HG02642 (cell line): ENCODE results near the gene ARMC3.
A peak's percentile ranks its signal among the peaks of the same experiment; 100 is the strongest.
"Not testable (repeated sequence)": the region's sequence is repeated elsewhere in the genome, so short reads cannot be mapped to it uniquely, and the experiment has no call there.

ENCODE experiments used
- ATAC-seq: cut with Tn5 transposase; IDR thresholded peaks from one replicate; pipeline ENCODE4 v1.9.1; 2021; ENCODE audit warnings: mild to moderate bottlenecking; ENCODE audit not compliant: unreplicated experiment, poor library complexity

Gene ARMC3, protein sequence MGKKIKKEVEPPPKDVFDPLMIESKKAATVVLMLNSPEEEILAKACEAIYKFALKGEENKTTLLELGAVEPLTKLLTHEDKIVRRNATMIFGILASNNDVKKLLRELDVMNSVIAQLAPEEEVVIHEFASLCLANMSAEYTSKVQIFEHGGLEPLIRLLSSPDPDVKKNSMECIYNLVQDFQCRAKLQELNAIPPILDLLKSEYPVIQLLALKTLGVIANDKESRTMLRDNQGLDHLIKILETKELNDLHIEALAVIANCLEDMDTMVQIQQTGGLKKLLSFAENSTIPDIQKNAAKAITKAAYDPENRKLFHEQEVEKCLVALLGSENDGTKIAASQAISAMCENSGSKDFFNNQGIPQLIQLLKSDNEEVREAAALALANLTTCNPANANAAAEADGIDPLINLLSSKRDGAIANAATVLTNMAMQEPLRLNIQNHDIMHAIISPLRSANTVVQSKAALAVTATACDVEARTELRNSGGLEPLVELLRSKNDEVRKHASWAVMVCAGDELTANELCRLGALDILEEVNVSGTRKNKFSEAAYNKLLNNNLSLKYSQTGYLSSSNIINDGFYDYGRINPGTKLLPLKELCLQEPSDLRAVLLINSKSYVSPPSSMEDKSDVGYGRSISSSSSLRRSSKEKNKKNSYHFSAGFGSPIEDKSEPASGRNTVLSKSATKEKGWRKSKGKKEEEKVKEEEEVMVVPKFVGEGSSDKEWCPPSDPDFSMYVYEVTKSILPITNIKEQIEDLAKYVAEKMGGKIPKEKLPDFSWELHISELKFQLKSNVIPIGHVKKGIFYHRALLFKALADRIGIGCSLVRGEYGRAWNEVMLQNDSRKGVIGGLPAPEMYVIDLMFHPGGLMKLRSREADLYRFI

DNA sequence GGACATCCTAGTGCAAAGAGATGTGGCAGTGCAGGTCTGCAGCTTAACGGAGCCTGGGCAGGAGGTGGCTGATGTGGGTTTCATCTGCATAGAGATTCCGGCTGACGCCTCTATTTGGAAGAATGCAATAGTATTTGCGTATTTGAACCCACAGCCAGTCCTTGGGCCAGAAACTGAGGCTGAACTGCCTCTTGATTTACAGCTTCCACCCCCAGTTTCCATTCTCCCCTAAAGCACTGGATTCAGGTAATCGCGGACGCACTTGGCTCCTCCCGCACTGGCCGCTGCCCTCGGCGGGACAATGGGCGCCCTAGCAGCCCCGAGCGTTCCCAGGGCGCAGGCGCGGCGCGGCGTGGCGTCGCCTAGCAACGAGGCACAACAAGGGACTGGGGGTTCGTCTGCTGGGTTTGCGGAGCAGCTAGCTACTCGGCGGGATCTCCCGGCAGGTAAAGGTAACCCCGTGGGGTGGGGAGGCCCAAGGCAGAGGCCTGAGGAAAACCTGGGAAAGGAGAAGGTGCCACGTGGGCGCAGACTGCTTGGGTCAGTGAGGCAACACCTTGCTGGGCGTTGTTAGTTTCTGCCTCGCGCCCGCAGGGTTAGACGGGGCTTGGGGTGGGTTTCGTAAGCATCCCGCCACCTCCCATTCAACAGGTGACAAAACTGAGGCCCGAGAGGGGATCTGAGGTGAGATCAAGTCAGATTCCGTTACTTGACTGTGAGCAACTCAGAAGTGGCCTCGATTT is at the start of gene ARMC3:
ARMC3 (plus strand) TSS at position 393 of the 743 bp plus-strand sequence. CDS start 3,944 bp downstream, outside the sequence.
- ATAC-seq = peak; percentile 87

DNA sequence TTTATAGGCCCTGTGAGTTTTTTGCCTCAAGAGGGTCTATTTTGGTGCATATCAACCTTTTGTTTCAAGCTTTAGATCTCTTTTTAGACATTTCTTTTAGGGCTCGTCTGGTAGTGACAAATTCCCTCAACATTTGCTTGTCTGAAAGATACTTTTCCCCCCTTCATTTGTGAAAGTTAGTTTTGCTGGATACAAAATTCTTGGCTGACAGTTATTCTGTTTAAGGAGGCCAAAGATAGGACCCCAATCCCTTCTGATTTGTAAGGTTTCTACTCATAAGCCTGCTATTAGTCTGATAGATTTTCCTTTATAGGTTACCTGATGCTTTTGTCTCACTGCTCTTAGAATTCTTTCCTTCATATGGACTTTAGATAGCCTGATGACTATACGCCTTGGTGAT is 36.1 kb upstream of the ARMC3 start:
- ATAC-seq = no peak

DNA sequence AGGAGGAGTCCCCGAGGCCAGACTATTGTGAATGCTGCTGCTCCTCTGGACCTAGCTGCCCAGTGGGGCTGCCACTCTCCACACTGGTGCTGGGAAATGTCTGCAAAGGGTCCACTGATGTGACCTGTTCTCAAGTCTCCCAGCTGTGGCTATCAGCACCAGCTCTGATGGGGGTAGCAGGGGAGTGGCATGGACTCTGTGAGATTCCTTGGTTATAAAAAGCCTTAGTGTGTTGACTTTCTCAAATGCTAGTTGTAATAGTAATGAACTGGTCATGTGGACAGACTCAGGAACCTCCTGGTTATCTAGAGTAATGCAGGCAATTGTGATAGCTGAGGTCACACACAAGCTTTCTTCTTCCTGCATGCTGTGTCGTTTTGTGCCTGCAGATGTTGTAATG is 34.1 kb upstream of the ARMC3 start:
- ATAC-seq = no peak

DNA sequence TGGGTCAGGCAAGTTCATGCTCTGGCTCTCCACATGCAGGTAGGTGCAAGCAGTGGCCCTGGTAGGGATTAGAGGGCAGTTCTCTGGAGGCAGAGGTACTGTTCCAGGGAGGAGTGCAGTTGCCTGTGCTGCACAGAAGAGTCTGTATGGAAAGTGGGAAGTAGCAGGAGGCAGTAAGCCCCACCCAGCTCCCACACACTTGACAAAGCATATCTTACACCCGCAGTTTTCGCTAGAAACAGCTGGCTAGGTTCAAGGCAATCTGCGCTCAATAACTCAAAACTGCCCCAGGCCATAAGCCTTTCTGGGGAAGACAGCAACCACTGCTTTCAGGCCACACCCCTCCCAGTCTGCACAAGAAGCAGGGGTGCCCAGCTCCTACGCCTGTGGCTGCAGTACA is 33.1 kb upstream of the ARMC3 start:
- no peak for ATAC-seq

DNA sequence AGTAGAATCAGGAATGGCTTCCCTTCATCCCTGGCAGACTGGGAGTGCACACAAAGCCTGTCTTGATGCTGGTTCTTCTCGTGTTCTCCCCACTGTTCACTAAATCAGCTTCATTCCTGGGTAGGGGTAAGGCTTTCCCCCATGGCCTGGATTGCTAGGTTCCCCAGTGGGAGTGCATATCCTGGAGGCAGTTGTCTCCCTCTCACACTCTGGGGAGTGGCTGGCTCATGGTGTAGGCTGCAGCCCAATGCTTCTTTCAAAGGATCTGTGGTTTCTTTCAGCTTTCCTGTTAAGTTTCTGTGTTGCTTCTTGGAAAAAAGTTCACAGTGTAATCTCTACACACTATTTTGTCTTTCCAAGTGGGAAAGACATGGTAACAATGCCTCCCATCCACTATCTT is 32.6 kb upstream of the ARMC3 start:
- ATAC-seq = no peak

DNA sequence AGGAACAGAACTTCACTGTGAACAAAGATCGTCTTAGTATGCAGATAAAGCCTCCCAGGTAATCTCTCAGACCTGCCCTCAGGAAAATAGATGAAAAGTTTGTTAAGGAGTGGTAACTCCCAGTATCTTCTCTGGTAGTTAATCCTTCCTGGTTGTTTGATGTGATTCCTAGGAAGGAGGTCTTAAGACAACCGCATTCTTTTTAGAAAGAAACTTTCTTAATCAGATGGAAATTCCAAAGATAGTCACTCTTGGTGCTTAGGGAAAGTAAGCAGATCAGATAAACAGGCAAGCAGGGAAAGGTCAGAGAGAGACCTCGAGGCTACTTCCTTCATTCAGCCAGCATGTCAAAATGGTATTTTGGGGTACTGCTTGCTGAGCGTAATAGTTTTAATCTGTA is 30.5 kb upstream of the ARMC3 start:
- ATAC-seq = no peak

DNA sequence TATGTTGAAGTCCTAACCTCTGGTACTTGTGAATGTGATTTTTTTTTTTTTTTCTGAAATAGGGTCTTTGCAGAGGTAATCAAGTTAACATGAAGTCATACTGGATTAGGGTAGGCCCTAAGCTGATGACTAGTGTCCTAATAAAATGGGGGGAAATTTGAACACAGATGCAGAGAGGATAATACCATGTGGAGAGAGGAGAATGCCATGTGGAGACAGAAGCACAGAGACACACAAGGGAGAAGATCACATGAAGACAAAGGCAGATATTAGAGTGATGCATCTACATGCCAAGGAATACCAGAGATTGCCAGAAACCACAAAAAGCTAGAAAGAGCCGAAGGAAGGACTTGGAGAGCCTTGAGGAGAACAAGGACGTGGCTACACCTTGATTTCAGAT is 28.5 kb upstream of the ARMC3 start:
- ATAC-seq = no peak

DNA sequence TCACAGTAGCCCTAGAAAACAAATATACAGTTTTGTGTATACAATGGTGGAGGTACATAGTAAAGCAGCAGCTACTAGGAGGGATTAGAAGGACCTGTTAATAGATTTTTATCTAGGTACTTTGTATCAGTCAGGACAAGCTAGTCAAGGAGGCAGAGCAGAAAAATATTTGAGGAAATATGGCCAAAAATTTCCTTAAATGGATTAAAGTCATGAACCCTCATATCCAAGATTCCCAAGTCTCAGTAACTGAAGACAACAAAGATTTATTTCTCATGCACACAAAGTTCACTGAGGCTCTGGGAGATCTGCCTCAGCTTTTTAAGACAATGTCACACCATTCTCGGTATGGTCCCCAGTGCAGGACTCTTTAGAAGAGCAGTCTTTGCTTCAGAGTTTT is 28.1 kb upstream of the ARMC3 start:
- no peak for ATAC-seq

DNA sequence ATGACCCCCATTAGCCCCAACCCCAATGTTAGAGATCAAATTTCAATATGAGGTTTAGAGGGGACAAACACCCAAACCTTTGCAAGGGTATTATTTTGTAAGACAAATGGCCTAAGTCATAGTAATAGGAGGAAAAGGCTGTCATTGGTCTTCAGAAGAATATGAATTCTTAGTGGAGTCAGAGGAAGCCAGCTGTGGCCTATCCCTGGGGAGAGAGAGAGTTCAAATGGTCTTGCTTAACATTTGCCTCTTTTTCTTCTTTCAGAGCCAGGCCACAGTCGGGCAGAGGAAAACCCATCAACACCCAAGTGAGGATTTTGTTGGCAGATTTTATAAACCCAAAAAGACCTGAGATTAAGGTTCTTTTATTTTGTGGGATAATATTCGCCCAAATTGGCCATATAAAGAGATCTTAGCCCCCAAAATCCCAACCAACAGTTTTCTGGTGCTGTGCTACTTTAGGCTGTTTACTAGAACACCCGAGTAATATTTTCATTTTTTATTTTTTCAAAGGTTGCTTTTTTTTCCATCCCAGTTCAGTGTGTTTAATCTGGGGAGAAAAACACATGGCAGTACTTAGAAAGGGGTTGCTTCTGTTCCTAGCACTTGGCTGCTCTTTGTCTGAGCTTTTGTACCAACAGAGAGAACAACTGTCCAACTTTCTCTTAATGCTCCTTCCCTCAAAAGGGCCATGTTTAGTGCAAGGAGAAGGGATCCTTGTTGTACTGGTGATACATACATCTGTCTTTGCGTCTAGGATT is 26.8 kb upstream of the ARMC3 start:
- no peak for ATAC-seq

DNA sequence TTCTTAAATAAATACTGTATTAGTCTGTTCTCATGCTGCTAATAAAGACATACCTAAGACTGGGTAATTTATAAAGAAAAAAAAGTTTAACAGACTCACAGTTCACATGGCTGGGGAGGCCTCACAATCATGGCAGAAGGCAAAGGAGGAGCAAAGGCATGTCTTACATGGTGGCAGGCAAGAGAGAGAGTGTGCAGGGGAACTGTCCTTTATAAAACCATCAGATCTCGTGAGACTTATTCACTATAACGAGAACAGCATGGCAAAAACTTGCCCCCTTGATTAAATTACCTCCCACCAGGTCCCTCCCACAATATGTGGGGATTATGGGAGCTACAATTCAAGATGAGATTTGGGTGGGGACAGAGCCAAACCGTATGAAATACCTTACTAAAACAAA is 25.7 kb upstream of the ARMC3 start:
- not testable (repeated sequence) for ATAC-seq

DNA sequence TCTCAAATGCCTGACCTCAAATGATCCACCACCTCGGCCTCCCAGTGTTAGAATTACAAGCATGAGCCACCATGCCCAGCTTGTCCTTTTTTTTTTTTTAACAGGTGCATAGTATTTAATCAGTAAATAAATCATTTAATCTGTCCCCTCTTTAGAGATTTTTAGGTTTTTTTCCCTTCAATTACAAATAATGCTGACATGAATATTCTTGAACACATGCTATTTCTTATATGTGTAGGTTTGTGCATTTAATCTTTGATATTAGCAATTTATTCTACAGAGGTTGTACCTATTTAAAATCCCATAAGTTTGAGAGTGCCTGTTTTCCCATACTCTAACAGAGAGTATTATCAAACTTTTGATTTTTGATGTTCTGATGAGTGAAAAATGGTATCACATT is 24.2 kb upstream of the ARMC3 start:
- ATAC-seq = no peak

DNA sequence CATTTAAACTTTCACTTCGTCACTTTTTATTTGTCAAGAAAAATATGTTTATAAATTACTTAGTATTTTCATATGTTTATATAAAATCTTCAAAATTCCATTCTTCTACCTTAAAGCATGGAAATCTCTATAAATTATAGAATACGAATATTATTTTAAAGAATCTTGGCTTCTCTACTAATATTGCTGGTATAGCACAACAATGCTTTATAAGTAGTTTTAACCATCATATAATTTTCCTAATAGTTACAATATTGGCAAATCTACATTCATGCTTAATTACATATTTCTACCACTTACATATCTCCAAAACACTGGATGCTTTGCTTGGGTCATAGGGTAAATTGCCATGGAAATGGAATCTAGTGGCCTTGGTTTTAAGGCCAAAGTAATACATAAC is 21.1 kb upstream of the ARMC3 start:
- ATAC-seq = no peak

DNA sequence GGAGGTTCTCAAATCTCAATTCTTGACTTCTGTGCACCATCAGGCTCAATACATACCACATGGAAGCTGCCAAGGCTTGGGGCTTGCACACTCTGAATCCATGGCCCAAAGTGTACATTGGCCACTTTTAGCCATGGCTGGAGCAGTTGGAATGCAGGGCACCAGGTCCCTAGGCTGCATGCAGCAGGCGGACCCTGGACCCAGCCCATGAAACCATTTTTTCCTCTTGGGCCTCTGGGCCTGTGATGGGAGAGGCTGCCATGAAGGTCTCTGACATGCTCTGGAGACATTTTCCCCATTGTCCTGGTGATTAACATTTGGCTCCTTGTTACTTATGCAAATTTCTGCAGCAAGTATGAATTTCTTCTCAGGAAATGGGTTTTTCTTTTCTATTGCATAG is 19.0 kb upstream of the ARMC3 start:
- no peak for ATAC-seq

DNA sequence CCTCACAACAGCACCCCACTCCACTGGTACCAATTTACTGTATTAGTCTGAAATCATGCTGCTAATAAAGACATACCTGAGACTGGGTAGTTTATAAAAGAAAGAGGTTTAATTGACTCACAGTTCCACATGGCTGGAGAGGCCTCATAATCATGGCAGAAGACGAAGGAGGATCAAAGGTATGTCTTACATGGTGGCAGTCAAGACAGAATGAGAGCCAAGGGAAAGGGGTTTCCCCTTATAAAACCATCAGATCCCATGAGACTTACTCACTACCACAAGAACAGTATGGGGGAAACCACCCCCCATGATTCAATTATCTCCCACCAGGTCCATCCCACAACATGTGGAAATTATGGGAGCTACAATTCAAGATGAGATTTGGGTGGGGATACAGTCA is 18.2 kb upstream of the ARMC3 start:
- ATAC-seq = not testable (repeated sequence)

DNA sequence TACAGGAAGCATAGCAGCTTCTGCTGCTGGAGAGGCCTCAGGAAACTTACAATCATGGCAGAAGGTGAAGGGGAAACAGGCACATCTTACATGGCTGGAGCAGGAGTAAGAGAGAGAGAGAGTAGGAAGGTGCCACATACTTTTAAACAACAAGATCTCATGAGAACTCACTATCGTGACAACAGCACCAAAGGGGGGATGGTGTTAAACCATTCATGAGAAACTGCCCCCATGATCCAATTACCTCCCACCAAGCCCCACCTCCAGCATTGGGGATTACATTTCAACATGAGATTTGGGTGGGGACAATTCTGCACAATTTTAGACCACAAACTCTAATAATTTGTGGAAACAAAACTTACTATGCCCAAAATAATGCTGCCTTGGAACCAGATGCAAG is 16.8 kb upstream of the ARMC3 start:
- ATAC-seq = no peak

DNA sequence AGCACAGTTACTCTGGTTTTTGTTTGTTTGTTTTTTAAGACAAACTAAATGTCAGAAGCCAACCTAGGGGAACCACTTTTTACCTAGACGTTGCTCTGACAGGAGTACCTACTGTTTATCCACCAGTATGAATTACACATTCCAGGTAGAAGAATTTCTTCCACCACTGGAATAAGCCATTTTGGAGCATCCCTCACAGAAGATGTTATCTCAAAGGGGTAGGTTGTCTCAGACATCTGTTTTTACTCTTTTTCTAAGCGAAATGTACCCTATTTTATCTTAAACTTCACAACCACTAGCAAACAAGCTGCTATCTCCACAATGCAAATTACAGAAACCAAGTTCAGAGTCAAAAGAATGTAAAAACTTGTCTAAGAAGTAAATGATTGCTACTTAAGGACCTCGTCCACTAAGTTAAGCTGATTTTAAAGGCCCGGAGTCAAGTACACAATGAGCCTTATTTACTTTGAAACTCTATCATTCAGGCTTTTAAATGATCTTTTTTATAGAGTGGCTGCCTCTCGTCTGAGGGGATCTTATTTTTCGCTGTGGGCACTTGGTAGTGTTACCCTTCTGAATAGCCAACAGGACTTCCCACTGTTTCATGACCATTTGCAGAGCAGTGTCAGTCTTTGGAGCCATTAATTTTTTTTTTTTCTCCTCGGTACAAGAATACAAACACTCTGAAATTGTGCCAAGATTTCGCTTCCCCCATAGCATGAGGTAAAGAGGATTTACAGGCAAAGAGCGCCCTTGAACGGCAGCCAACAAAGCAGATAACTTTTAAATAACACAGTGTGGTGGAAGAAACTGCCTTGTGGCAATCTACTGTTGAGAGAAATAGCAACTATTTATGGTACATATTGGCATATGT is 15.7 kb upstream of the ARMC3 start:
- no peak for ATAC-seq

DNA sequence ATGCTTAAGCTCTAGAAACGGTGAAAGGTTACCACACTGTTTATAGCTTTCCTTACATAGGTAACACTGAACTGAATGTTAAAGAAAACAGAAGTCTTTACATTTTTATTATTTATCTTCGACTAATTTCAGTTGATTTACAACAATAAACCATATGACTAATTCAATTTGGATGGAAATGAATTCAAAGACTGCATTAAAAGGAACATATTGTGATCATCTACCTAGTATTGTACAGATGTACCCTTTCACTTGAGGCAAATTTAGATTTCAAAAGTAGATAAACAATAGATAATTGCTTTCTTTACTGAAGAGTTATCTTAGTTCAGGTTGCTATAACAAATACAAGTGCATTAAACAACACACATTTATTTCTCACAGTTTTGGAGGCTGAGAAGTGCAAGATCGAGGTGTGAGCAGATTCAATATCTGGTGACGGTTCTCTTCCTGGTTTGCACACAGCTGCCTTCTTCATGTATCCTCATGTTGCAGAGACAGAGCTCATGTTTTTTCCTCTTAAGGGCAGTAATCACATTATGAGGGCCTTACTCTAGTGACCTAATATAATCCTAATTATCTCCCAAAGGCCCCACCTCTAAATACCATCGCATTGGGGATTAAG is 15.0 kb upstream of the ARMC3 start:
- no peak for ATAC-seq

DNA sequence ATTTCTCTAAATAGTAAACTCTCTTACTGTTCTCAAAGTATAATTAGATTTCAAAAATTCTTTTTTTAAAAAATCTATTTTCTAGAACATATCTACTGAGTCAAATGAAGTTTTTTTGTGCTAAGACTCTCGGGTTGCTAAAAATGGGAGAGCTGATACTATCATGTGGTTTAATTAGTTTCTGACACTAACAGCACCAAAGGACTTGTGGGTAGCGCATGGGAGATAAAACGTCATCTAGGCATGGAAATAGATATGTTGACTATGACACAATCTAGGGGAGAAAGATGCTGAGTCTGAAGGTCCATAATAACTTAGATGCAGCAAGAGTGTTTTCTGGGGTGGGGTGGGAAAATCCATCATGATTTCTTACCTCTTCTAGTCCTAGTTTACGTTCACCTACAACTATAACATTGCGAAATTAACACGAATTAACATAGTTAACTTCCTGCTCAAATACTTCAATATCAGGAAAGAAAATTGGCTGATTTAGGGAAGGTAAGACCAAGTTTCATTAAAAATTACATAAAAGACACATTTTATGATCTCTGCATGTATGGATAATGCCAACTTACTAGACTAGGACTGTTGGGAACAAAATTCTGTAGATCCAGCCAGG is 14.3 kb upstream of the ARMC3 start:
- ATAC-seq = no peak
